Measurements from ENCODE around the gene FBN1.

FBN1 gene

DNA sequence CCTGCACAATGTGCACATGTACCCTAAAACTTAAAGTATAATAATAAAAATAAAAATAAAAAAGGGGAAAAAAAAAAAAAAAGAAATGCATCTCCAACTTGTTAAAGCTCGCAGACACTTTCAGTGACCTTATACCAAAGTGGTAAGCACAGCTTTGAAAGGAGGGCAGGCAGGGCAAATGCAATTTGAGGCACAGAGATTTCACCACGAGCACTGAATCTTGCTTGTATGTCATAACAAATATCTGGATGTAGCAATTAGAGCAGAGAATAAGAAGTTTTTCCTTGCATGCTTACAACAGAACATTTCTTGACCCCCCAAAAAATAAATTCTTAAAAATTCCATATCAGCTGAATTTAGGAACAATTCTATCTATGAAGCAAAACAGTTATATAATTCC is 66.5 kb downstream of the FBN1 start:
- DNase-seq, result no peak

DNA sequence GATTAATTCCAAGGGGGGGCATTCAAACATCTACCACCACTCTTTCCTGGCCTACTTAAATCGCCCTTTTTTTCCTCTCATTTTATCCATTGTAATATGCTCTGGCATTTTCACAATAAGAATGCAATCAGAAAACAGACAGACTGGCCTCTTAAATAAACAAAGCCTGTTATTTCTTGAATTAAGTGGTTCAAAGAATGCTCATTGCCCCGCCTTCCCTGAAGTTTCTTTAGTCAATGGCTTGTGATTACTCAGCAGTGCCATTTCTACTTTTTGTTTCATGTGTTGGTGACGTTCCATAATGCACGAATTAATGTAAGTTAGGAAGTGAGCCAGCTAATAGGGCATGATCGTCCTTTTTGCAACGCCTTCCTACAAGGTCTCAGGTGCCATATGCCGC is 68.0 kb downstream of the FBN1 start:
- DNase-seq, result no peak

DNA sequence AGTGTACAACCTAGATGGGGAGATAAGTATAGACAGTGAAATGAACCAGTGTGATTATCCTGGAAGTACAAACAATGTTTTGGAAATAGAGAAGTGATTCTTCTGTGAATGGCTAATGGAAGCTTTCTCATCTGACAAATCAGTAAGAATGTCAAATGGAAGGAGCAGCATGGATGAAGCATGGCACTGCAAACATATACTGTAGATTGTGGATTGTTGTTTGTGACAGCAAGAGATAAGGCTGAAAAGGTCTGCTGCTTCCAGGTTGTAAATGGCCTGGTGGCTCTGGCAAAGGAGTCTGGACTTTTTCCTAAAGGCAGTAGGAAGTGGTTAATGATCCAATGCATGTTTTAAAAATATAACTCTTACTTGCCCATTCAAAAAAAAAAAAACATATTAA is 71.3 kb downstream of the FBN1 start:
- no peak for DNase-seq

DNA sequence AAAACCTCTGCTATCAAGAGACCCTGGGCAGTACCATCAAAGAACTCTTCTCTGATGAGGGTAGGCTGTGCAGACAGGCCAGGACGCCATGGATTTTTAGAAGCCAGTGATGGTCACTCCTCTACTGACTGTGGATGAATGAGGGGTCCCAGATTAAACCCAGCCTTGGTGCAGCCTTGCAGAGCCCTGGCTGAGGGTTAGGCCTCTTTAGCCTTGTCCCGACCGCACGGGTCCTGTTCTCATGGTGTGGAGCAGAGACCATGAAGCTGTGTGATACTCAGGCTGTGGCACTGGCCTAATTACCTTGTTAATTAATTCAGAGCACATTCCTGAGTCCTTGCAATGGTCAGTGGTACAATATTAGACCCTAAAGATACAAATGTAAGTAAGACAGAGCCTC is 71.7 kb downstream of the FBN1 start:
- no peak for DNase-seq

DNA sequence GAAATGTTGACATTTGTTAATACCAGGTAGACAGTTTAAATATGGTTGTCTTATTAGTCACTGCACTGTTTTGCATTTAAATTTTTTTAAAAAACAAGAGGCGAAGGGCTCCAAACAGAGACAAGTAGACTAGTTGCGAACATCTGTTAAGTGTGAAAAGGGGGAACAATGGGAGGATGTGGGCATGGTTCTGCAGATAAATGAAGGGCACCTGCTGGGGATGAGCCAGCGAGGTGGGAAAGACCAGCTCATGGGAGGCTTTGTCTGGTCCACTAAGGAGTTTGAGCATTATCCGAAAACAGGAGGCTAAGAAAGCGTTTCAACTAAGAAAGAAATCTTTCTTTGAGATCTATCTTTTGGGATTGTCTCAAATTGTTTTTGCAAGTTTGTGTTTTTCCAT is 72.7 kb downstream of the FBN1 start:
- DNase-seq, result no peak

DNA sequence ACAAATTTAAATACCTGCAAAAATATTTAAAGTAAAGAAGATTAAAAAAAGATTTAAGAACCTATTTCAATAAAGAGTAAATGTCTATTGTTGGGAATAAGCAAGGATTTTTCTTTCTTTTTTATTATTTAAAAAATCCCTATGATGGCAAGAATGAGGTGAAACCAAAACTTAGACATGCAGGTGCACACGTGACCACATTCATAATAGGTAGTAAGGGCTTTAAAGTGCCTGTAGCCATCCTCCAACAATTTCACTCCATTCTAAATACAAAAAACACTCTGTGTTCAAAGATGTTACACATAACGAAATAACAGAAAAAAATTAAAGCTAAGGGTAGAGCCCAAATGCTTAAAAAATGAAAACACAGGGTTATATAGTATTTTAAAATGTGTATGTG is 74.0 kb downstream of the FBN1 start:
- DNase-seq, result no peak

DNA sequence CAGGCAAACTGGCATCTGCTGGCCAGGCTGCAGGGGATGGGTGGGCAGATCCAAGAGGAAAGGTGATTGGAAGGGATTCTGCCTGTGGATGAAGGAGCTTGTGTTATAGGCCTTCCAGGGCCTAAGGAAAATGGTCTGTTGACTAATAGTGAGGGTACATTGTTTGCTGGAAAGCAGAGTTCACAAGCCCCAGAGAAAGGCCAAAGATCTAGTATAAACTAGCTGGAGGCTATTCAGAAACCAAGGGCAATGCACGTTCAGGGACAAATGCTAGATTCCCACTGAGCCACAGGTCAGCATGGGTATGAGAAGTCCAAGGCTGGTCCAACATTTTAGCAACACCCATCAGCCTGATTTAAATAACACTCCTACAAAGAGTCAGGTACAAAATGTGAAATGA is 74.7 kb downstream of the FBN1 start:
- no peak for DNase-seq

DNA sequence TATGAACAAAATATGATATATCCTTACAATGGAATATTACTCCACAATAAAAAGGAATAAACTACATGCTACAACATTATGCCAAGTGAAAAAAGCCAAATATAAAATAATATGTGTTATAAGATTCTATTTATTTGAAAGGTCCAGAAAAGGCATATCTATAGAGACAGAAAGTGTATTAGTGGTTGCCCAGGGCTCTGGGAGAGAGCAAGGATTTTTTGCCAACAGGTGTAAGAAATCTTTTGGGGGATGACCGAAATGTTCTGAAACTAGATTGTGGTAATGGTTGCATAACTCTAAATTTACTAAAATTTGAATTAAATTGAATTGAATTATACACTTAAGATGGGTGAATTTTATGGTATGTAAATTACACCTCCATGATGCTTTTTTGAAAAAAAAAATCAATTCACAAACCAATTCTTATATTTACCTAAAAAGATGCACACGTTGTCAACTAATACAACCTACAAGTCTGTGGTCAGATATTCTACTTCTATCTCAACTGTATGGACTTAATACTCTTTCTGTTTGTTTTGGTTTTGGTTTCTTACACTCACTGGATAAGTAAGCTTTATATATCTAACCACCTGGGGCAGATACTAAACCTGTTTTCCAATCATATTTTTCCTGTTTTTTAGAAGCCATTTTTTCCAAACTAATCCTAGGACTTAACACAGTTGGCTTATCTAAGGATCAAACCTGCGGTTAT is 75.8 kb downstream of the FBN1 start:
- DNase-seq, result no peak

DNA sequence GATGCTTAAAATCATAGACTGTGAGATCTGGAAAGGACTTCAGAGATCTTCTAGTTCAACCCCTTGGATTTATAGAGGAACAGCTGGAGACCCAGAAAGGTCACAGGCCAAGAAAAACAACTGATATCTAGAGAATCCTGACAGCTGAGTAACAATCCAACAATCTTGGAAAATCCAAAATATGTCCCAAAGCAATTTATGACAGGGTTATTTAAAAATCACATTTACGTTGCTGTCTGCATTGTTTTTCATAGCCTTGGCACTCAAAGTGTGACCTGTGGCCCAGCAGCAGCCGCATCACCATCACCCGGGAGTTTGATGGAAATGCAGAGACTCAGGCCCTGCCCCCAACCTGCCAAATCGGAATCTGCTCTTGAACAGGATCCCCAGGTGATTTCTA is 78.8 kb downstream of the FBN1 start:
- no peak for DNase-seq

DNA sequence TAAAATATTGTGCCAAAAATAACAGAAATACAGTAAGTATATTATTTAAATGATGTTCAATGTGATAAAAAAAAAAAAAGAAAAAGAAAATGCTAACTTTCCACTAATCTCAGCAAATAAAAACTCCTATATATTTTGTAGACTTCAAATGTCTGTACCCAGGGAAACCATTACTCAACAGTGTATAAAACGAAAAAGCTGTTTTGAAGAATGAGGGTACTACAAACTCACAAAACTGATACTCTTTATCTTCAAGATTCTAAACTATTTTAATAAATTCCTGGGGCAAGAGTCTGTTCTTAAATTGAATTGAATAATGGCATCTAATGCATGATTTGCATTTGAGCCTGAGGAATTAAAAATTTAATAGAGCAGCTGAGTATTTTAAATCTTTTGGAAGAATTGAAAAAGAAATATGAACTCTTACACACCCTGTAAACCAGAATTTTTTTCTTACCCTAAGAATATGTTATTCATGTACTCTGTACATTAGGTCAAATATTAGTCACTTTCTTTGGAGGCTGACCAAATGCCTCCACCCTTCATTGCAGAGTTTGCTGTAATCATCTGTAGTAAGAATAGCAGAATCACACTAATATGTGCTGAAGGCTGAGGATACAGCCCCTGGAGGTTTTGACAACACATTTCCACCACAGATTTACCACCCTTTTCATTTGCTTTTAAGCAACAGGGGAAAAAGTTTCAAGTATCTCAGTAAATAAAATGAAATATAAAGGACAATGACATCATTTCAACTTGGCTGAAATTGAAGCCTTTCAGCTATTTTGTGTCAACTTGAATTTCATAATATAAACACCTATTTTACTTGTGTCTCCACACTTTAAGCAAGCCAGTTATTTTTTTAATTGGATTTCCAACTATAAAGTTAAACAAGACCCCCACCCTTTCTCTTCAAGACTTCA is 79.7 kb downstream of the FBN1 start:
- DNase-seq, result no peak

DNA sequence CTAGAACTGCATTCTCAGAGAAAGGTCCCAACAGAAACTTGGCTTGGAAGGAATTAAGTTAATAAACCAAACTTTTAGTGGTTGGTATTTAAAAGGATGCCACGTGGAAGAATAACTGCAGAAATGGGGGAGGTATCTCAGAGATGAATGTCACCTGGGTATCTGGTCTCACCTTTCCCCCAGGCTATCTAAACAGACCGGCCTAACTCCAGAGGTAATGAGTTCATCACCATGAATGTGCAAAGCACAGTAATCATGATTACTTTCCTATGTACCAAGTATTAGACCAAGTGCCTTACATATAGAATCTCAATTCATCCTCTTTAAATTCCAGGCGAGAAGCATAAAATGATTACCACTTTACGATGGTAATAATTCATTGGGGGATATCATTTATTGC is 80.8 kb downstream of the FBN1 start:
- DNase-seq, result no peak

DNA sequence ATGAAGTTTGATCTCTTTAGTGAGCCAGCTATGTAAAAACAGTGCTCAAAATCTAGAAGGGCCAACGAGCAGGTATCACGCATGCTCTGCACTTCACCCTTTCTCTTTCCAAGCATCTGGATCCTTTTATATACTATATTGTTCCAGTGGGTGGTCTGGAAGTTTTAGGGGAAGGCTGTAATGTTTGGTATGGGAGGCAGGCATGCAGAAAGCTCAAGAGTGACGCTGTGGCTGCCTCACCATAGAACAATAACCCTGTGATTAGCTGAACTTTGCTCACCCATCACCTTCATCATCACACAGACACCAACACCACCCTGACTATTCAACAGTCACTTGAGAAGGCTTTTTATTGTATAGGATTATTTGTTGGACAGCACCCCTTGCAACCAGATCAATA is 81.6 kb downstream of the FBN1 start:
- DNase-seq, result no peak

DNA sequence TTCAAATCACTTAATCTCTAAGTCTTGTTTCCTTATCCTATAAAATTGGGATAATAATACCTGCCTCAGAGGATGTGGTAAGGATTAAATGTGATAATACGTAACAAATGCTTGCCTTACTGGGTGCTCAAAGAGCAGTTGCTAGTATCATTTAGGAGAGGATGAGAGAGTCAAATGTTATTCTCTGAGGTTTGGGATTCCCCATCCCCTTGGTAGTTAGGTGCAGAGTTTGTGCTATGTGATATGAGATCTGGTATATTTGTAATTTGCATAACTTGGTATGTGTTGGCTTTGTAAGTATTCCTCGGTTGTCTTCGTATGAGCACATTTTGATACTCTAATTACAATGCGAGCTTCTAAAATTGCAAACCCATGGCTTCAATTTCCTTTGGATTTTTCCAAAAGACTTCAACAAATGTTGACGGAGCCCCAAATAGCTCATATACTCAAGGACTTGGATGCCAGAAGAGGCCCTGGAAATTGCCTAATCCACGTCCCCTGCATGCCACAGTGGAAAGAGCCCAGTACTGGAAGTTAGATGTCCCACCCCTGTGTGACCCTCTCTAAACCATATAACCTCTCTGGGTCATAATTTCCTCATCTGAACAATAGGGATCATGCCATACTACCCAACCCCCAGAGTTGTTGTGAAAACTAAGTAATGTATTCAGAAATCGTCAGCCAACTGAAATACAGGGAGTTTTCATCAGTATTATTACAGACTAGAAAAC is 85.0 kb downstream of the FBN1 start:
- DNase-seq, result no peak

DNA sequence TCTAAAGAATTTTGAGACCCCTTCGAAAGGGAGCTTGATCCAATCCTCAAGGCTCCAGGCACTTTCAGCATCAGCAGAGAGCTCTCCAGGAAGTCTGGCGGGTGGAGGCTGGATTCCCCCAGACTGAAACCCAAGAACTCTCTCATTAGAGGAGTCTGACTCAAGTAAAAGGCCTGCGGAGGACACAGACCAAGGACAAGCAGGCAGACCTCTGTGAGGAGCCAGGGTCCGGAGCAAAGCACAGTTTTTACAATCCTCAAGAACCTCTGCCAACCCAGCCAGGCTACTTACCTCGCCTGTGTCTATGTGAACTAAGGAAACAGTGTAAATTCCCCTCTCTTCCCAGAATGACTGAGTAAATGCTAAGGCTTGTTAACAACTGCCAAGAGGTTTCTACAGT is 86.2 kb downstream of the FBN1 start:
- DNase-seq, result no peak

DNA sequence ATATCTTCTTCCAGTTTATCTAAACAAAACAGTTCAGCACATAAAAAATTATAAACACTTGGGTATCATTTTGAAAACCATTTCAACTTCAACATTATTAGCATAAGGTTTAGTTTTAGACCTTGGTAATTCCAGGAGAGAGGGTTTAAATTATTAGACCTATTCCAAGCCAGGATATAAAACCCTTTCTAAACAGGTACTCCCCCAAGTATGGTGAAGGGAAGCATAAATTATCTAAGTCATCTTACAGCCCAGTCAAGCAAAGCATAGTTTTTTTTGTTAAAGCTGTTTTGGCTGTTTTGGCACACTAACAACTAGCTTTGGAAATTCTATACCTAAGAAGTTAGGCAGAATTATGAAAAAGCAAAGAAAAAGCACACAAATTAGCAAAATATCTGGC is 87.3 kb downstream of the FBN1 start:
- no peak for DNase-seq

DNA sequence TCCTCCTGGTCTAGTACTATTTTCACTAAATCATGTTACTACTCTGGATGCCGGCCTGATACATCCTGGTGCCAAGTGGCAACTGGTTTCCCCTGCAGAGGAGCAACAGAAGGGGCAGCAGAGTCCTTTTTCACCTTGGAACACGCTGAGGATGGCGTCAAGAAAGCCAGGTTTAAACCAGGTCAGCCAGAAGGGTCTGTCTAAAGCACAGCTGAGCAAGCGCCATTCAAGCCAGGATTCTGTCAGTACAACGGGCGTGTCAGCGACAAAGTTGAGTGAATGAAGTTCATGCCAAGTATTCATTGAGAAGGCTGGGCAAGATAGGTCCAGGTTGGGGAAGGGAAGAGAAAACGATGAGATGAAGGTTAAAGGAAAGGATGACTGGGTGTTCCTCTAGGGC is 88.2 kb downstream of the FBN1 start:
- no peak for DNase-seq

DNA sequence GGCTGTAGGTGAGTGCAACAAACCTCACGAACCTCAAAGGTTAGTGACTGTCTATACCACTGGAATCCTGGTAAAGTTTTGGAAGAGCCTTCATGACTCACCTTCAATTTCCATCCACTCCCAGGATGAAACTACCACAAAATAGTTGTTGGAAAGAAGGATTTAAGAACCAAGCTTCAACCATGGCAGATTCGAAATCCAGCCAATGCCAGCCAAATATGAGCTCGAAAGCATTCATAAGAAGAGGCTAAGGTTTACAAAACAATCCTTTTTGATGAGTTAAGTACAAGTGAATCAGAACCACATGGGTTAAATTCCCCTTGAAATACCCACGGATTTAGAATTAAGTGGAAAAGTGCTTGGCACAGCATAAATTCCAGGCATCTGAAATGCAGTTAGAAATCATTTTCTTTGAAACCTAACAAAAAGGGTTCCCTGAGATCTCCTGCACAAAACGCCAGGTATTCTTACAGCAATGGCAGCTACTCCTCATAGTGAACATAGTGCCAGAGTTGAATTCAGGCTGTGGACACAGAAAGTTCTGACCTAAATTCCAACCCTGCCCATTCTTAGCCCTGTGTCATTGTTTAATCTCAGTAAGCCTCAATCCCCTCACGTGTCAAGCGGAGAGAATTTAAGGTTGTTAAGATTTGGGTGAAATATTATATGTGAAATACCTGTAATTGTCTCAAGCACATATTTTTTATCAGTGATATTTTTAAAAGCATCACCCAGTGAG is 89.2 kb downstream of the FBN1 start:
- no peak for DNase-seq

DNA sequence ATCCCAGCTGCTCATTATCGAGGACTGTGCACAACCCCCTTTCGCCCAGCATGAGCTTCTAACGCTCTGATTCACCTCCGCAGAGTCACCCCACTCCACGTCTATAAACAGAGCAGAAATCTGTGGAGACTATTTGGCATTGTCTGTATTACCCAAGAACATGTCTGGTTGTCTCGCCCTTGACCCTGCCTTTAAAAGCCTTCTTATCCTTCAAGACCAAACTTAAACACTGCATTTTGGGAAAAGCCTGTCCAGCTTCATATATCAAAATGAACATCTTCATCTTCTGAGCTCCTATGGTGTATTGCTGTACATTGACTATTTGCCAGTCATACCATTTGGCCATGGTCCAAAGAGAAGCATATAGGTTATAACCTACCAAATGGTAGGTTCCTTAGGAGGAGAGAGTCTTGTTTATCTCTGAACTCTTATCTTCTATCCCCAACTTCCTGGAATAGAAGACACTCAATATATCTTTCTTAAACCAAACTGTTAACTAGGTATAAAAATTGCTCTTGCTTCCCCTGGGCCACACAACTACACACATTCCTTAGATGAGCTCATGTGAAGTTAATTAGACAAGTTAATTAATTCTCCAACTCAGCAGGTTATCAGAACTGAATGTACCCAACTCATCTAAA is 90.1 kb downstream of the FBN1 start:
- no peak for DNase-seq

DNA sequence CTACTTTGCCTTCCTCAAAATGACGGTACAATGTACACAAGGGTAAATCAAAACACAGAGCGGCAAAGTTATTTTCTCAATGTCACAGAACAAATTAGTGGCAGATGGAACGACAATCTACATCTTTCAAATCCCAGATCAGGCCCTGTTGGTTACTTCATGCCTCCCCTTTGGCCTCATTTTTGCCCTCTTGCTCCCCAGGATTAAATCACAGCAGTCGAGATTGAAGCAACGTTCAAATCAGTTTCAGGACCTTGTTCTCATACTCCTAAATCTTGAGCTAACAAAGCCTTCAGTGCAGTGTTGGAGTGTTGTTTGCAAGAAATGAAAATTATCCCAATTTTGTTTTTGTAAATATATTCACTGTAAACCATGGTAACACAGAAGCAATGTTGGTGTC is 91.4 kb downstream of the FBN1 start:
- DNase-seq, result no peak

DNA sequence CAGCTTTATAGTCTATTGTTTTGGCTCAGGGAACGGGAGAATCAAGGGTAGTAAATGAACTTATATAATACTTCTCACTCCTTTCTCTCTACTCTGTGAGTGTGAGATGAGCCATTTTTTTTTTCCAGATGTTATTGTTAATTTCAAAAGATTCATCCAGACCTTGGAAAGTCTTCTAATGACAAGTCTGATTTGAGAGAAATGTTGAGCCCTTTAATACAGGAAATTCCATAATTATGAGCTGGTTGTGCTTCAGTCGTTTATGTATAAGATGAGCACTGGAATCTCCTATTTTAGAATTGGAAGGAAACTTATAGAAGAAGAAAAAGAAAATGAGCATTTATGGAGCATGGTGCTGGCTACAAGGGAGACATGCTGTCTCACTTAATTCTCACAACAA is 92.0 kb downstream of the FBN1 start:
- DNase-seq, result no peak

DNA sequence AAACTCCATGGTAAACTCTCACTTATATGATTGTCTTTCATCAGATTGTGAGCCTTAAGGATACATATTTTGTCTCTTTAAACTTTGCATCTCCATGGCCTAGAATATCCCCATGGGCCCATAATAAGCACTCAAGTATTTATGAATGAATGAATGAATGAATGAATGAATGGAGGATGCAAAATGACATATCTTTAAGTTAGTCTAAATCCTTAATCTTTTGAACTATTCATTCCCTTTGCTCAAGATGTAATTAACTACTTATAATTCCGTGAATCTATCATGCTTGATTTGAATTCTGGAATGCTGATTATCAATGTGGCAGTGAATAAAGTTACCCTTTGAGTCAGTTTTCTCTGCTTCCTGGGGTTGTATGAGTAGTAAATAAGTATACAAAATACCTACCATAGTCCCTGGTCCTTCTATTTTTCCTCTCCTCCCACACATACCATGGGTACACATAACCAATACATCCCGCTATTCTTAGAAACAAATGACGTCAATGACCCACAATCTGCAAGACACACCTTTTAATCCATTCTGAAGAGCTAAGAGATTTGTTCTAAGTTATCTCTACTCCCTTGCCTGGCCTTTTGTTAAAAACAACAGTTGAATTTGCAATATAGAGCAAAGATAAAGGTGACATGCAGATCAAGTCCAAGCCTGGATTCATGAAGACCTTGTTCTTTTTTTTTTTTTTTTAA is 94.5 kb downstream of the FBN1 start:
- no peak for DNase-seq

DNA sequence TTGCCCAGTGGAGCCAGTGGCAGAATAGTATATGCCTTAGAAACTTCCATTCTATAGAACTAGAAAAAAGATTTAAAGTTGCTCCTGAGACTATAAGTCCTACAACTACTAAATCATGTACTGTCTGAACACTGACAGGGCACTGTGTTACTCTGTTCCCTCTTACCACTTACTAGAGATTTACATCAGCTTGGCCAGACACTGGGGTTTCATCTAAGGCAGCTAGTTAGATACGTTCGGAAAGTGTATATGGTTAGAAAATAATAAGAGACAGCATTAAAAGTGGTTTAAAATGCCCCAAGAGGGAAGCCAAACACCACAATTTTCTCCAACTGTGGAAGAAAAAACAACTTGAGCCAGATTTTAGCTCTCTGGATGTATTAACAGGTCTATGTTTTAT is 97.1 kb downstream of the FBN1 start:
- DNase-seq, result no peak
